Esophagus muscularis mucosa (tissue), 4 donors: ENCODE data around the gene GALNT15.

Source experiments
- EP300 ChIP-seq: sonication (generic); formaldehyde crosslinking; IDR thresholded peaks from one replicate; pipeline ENCODE4 v1.6.1; 2017; ENCODE audit warnings: antibody characterized with exemption
- POLR2A ChIP-seq: fragments of 450-650 bp; IDR thresholded peaks from one replicate; pipeline ENCODE4 v1.6.1; 2017; ENCODE audit warnings: antibody characterized with exemption, moderate library complexity, mild to moderate bottlenecking, low read depth
- TF ChIP-seq, protein P1 (sequence below), 3 experiments: fragments of 200-600 bp in 2 of 3; fragments of 450-650 bp in 1 of 3; sonication (generic) in 2 of 3; IDR thresholded peaks; one replicate each; pipeline ENCODE4 v1.5.1; 2017 to 2019; ENCODE audit warnings: antibody characterized with exemption in 3 of 3, mild to moderate bottlenecking in 2 of 3, moderate library complexity in 1 of 3

DNA sequence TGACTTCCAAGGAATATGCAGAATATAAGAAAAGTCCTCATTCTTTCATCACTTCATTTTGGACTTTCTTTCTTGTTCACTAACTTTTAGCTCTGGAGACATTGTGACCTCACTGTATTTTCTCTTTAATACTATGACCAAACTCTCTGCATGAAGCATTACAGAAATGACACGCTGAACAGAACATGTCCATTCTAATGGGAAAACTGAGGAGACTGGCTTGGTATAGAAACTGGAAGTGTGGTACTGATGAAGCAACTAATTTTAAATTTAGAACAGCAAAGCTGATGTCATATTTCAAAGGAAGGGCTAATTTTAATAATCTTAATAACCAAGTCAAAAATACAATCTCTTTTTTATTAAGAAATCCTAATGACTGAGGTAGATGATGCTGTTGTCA, 85.6 kb downstream of the GALNT15 start:
- TF ChIP-seq, protein P1, sequence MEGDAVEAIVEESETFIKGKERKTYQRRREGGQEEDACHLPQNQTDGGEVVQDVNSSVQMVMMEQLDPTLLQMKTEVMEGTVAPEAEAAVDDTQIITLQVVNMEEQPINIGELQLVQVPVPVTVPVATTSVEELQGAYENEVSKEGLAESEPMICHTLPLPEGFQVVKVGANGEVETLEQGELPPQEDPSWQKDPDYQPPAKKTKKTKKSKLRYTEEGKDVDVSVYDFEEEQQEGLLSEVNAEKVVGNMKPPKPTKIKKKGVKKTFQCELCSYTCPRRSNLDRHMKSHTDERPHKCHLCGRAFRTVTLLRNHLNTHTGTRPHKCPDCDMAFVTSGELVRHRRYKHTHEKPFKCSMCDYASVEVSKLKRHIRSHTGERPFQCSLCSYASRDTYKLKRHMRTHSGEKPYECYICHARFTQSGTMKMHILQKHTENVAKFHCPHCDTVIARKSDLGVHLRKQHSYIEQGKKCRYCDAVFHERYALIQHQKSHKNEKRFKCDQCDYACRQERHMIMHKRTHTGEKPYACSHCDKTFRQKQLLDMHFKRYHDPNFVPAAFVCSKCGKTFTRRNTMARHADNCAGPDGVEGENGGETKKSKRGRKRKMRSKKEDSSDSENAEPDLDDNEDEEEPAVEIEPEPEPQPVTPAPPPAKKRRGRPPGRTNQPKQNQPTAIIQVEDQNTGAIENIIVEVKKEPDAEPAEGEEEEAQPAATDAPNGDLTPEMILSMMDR (IDR thresholded peaks at IDR 0.05): no peak
- TF ChIP-seq EP300 (no peak), POLR2A (no peak)
